SK-N-MC (cell line): ENCODE measurements around the gene MYLK3.

ENCODE experiments used
- EZH2 ChIP-seq: fragments of 200-600 bp; sonication (generic); IDR thresholded peaks from one replicate; pipeline ENCODE4 v1.6.1; 2017; ENCODE audit warnings: antibody characterized with exemption
- POLR2AphosphoS5 ChIP-seq: IDR thresholded peaks from 2 replicates; pipeline ENCODE4 v1.6.1; 2012; ENCODE audit warnings: mild to moderate bottlenecking, low read depth, low read length, borderline replicate concordance

GRCh38 chr16:46753015-46753414, 4.9 kb upstream of the MYLK3 start:
- TF ChIP-seq POLR2AphosphoS5 (no peak), EZH2 (no peak)
